HG02588 (cell line): Measurements from ENCODE around the gene KRT6A.
"Not testable (repeated sequence)": the region's sequence is repeated elsewhere in the genome, so short reads cannot be mapped to it uniquely, and the experiment has no call there.

ENCODE experiments used
- ATAC-seq: cut with Tn5 transposase; IDR thresholded peaks from one replicate; pipeline ENCODE4 v1.9.1; 2021; ENCODE audit warnings: mild to moderate bottlenecking, moderate library complexity; ENCODE audit not compliant: unreplicated experiment

KRT6A gene

DNA sequence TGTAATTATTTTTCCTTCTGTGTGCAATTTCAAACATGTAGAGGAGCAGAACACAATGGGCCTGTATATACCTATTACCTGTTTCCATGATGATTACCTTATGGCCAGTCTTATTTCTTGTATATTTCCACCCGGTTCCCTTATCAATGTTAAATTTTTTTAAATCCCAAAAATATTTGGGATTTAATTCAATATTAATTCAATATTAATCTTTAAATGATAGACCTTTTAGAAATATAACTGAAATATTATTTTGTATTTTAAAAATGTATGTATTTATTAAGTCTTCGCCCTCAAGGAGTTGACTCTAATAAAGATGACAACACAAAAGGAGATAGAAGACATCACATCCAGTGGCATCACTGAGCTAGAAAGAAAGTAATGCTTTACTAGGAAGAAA, 18.8 kb downstream of the KRT6A start:
- ATAC-seq, result no peak

GRCh38 chr12:52473768-52474167, 19.3 kb downstream of the KRT6A start, which contains the start of gene KRT6C:
TSS of gene KRT6C (minus strand) at chr12:52473805. CDS start at chr12:52473737, 68 bp downstream.
- ATAC-seq, result no peak

- ATAC-seq, result no peak
Measured at GRCh38 chr12:52469853-52470252, 23.2 kb downstream of the KRT6A start.

GRCh38 chr12:52464897-52465296, 28.2 kb downstream of the KRT6A start:
- ATAC-seq, result no peak

- no peak for ATAC-seq
Measured at GRCh38 chr12:52461693-52462092, 31.4 kb downstream of the KRT6A start.

DNA sequence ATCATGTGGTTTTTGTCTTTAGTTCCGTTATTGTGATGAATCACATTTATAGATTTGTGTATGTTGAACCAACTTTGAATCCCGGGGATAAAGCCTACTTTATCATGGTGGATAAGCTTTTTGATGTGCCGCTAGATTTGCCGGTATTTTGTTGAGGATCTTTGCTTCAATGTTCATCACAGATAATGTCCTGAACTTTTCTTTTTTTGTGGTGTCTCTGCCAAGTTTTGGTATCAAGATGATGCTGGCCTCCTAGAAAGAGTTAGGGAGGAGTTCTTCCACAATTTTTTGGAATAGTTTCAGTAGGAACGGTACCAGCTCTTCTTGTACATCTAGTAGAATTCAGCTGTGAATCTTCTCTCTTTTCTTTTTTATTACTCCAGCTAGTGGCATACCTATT, 34.2 kb downstream of the KRT6A start:
- no peak for ATAC-seq

DNA sequence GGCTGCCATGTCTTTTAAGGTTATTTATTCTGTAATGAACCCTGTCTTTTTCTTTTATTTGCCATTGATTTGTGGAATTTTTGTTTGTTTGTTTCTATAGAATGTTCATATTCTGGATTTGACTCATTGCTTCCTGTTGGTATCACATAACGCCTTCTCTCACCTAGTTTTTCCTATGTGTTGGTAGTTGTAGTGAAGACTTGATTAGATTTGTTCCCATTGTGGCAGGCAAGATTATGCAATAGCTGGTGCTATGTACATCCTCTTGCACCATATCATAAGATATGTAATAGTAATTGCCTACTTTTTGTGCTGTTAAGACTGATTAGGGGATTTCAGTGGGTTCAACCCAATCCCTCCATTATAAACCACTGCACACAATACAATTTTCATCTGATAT, 37.2 kb downstream of the KRT6A start:
- no peak for ATAC-seq

GRCh38 chr12:52454411-52455201, 38.5 kb downstream of the KRT6A start:
- no peak for ATAC-seq

DNA sequence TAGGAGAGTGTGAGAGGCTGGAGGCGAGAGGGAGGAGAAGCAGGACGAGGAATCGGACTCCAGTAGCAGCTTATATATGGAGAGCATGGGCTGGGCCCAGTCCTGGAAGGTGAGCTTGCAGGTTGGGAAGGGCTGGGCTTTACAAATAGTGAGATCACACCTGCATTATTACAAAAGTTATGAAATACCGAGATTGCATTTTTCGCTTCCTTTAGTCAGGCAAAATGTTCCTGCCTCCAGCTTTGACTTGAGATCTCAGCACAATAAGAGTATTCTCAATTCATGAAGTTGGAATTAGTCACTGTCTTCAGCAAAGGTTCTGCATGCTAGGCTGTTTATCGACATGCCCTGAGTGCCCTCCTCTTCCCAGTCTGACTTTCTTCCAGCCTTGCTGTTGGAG, 41.0 kb downstream of the KRT6A start, which contains the start of gene KRT6B:
Gene KRT6B, minus strand, starts transcription at position 46 of the 400 bp plus-strand sequence. CDS start 68 bp downstream, outside the sequence.
- ATAC-seq, result no peak

DNA sequence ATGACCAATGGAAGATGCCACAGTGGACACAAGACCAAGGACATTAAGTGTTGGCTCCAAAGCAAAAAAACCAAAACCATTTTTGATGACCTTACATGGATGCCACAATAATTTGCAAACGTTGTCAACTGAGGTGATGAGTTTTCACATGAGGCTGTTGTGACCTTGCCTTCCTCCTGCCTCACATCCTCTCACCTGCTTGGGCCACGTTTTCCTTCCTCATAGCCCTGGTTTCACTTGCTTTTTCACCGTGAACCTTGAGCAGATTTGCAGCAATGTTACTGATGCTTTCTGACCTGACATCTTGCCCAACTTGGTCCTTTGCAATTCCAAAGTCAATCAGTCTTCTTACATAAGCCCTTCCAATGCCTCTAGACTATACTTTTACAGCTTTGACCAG, 44.8 kb downstream of the KRT6A start:
- no peak for ATAC-seq

- not testable (repeated sequence) for ATAC-seq
Measured at GRCh38 chr12:52447196-52447595, 45.9 kb downstream of the KRT6A start.

DNA sequence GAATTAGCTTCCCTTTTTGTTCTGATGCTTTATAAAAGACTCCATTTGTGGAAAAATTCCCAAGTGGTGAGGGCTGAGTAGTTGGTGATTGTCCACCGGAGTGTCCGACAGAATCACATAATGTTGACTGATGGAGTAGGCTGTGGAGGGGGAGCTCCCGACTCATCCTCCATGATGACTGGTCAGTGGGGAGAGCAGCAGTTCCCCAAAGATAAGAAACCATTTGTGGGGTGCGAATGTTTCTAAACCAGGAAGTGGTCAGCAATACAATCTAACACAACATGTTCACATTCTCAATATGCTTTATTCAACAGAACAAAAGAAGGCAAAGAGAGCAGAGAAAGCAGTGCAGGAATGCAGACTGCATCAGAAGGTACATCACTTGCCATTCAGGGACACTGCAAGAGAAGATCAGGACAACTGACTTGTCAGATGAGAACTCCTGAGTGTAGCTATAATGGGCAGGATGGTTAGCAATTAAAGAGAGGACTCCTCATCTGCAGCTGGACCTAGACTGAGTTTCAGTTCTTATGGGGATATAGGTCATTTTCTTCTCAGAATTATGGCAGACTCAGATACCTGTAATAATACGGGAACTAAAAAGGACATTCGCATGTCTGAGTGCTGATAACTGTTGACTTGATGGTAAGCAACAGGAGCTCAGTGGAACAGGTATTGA, 46.6 kb downstream of the KRT6A start:
- ATAC-seq, result no peak

DNA sequence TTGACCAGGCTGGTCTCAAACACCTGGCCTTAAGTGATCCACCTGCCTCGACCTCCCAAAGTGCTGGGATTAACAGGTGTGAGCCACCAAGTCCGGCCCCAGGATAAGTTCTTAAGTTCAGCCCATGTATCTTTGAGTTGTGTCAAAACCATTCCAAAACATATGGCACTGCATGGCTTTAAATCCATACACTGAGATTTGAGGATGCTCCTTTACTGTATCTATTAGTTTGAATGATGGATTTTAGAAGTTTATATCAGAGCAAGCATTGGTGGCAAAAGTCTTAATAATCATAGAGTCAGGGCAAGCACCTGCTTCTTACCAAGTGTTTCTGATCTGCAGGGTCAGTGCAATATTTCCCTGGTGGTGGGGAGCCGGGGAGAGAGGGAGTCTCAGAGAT, 47.2 kb downstream of the KRT6A start:
- ATAC-seq, result no peak

GRCh38 chr12:52444647-52445595, 48.1 kb downstream of the KRT6A start:
- ATAC-seq, result no peak

- ATAC-seq, result no peak
Measured at GRCh38 chr12:52443966-52444365, 49.1 kb downstream of the KRT6A start.

GRCh38 chr12:52442600-52443061, 50.4 kb downstream of the KRT6A start:
- ATAC-seq, result no peak

DNA sequence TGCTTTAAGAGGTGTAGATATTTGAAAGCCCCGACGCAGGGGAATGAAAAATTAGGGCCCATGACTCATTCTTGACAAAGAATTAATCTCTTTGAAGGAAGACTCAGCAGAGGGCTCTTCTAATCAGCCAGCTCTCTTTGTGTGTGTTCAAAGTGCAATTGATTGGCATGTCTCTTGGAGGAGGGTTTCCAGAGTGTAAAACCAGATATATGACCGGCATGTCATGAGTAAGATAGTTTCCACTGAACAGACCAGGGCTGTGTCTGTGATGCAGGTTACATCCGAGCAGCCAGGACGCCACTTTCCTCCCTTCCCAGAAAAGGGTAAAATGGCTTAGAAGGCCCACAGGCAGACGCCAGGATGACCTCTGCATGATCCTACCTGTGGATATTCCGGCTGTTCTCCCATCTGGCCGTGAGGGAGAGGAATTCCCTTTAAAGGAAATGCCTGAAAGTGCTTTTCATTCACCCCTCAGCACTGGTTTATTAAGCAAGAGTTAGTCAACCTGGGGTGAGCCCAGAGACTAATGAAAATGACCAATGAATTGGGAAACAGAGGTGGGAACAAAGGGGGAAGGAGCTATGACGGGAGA, 51.6 kb downstream of the KRT6A start:
- ATAC-seq, result no peak

DNA sequence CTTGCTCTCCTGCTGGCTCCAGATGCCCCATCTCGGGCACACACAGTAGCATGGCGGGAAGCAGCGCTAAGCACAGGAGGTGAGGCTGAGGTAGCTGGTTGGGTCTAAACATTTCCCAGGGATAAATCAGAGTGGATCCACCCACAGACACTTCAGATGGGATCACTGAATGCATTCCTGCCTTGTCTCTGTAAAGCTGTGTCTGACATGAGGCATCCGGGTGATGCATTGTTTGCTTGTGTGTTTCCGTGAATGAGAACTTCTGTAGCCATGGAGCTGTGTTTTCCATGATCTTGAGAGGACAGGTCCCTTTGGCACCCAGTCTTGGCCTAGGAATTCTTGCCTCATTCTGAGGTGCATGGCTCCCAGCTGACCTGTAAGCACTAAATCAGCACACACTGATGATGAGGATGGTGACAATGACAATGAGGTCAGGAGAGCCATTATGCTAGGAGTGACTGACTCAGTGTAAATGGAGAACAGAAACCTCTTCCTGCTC, 52.2 kb downstream of the KRT6A start:
- no peak for ATAC-seq

- ATAC-seq, result no peak
Measured at GRCh38 chr12:52439845-52440244, 53.2 kb downstream of the KRT6A start.

- ATAC-seq, result no peak
Measured at GRCh38 chr12:52439420-52439819, 53.6 kb downstream of the KRT6A start.
